Transverse colon (tissue), 4 donors: ENCODE measurements around the gene CPEB4. TPM values are rescaled to one million over a fixed set of nuclear protein-coding genes. Genes with fewer than 3 reads are reported as not detected.

ENCODE experiments used
- DNase-seq: peaks from one replicate; pipeline ENCODE4 v3.0.0-alpha.2; 2019
- H3K27ac ChIP-seq, 4 donors: fragments of 200-600 bp; sonication (generic); 2 replicates each; pipeline ENCODE4 v1.5.1; 2016 to 2018; ENCODE audit warnings: inconsistent platforms in 4 of 4
- H3K27me3 ChIP-seq: fragments of 200-600 bp; sonication (generic); 2 replicates; pipeline ENCODE4 v1.5.1; 2017; ENCODE audit warnings: inconsistent platforms
- H3K36me3 ChIP-seq, 4 donors: fragments of 200-600 bp; sonication (generic); 2 replicates each; pipeline ENCODE4 v1.5.1; 2017 to 2019; ENCODE audit warnings: inconsistent platforms in 4 of 4
- H3K4me1 ChIP-seq, 4 donors: fragments of 200-600 bp; sonication (generic); 2 replicates each; pipeline ENCODE4 v1.5.1; 2017 to 2020; ENCODE audit warnings: inconsistent platforms in 4 of 4
- H3K4me3 ChIP-seq, 4 donors: fragments of 200-600 bp; sonication (generic); 1 replicate in 1 of 4; 2 replicates in 3 of 4; pipeline versions ENCODE4 v1.5.1 to v1.6.1; 2017 to 2019; ENCODE audit warnings: inconsistent platforms in 4 of 4
- H3K9me3 ChIP-seq, 2 donors: fragments of 200-600 bp; sonication (generic); 2 replicates each; pipeline ENCODE4 v1.5.1; 2017 to 2019; ENCODE audit warnings: inconsistent platforms in 2 of 2
- CTCF ChIP-seq, 5 experiments: fragments of 200-600 bp in 3 of 5; fragments of 450-650 bp in 2 of 5; sonication (generic) in 3 of 5; IDR thresholded peaks; 1 replicate in 2 of 5; 2 replicates in 3 of 5; pipeline ENCODE4 v1.5.1; 2016 to 2017; ENCODE audit warnings: antibody characterized with exemption in 5 of 5, inconsistent platforms in 3 of 5, mild to moderate bottlenecking in 2 of 5, moderate library complexity in 1 of 5
- EP300 ChIP-seq: sonication (generic); formaldehyde crosslinking; IDR thresholded peaks from one replicate; pipeline ENCODE4 v1.6.1; 2017; ENCODE audit warnings: antibody characterized with exemption, low read depth
- POLR2A ChIP-seq: fragments of 450-650 bp; IDR thresholded peaks from one replicate; pipeline ENCODE4 v1.6.1; 2016; ENCODE audit warnings: antibody characterized with exemption, mild to moderate bottlenecking, moderate library complexity
- POLR2AphosphoS5 ChIP-seq, 3 donors: sonication (generic); formaldehyde crosslinking; IDR thresholded peaks; one replicate each; pipeline ENCODE4 v1.6.1; 2016; ENCODE audit warnings: antibody characterized with exemption in 3 of 3
- WGBS, 2 donors: methylation state at CpG; one replicate each; pipeline ENCODE4 v1.1.5; 2018; ENCODE audit warnings: low coverage in 1 of 2; 5-methylcytosine and 5-hydroxymethylcytosine counted together
- in situ Hi-C, 4 donors: fragments of 200-750 bp; cut with MboI; loops; one replicate each; pipeline versions ENCODE4 v1.15.0 to v1.15.1; 2017; ENCODE audit warnings: low sequenced_read_pairs in 3 of 4, low pct_ligation_motif_present in 1 of 4, low pct_unique_long_range_greater_than_20kb in 1 of 4
- intact Hi-C: fragments of 100-400 bp; cut with DNase I; formaldehyde crosslinking; loops from one replicate; pipeline ENCODE4 v1.15.1; 2023; ENCODE audit warnings: low total_unique reads
- total RNA-seq, 4 donors: library from RNA; depleted of rRNA; stranded (reverse); fragments of >200 nt; gene quantifications; one replicate each; pipeline ENCODE4 v1.1.0, GENCODE V29; 2016

Gene CPEB4
- total RNA-seq: 10 to 100 TPM; 23.6 to 67.7 (median 36.5) TPM

GRCh38 chr5:173887610-173888472, at the start of gene CPEB4:
TSS of gene CPEB4 (plus strand) at chr5:173888349. CDS start at chr5:173889734, 1,385 bp downstream.
- H3K36me3 ChIP-seq: no peaks in the 10 kb centered on the region
- no peaks in the 10 kb centered on the region for H3K9me3 ChIP-seq
- peak within 1 kb of the TSS; percentile 84 to 93 (median 88) for H3K27ac ChIP-seq
- 2% methylated on average over 11 to 54 of the region's 55 CpGs for WGBS, 2 donors
- intact Hi-C loops: loop anchor here (2.0 to 10.0 kb wide), 3 partner anchors 33 to 273 kb away; partner anchors contain the start of gene BOD1
- in situ Hi-C loops: no loop called here
- no peaks in the 10 kb centered on the region for H3K27me3 ChIP-seq
- H3K4me1 ChIP-seq: peaks cover 7 to 73% (median 50%) of the 10 kb centered on the region in 4 donors
- peak within 1 kb of the TSS; percentile 73 to 98 (median 88) for H3K4me3 ChIP-seq
- peak; percentile 99 for TF ChIP-seq POLR2AphosphoS5 (IDR thresholded peaks at IDR 0.05)
- no peak for TF ChIP-seq CTCF (IDR thresholded peaks at IDR 0.05)
- peak; percentile 98 for TF ChIP-seq POLR2A
- no peak for TF ChIP-seq EP300
- DNase-seq: peak; percentile 99

GRCh38 chr5:173839117-173839713, 48.9 kb upstream of the CPEB4 start:
- Histone ChIP-seq H3K4me3 (no peak overlapping the region), H3K9me3 (no peaks in the 10 kb centered on the region), H3K4me1 (no peaks in the 10 kb centered on the region), H3K27ac (no peak overlapping the region), H3K36me3 (no peaks in the 10 kb centered on the region), H3K27me3 (no peaks in the 10 kb centered on the region)
- in situ Hi-C loops (no loop called here), intact Hi-C loops (no loop called here)
- 58 to 71% methylated on average over 4 to 5 of the region's 5 CpGs for WGBS, 2 donors
- TF ChIP-seq POLR2A (no peak), POLR2AphosphoS5 (IDR thresholded peaks at IDR 0.05) (no peak), CTCF (IDR thresholded peaks at IDR 0.05) (no peak), EP300 (no peak)
- DNase-seq: no peak

- in situ Hi-C loops (no loop called here), intact Hi-C loops (no loop called here)
- DNase-seq: no peak
- H3K9me3 ChIP-seq: no peaks in the 10 kb centered on the region
- H3K4me1 ChIP-seq: no peaks in the 10 kb centered on the region
- H3K27ac ChIP-seq: no peak overlapping the region
- TF ChIP-seq CTCF (IDR thresholded peaks at IDR 0.05) (no peak), POLR2AphosphoS5 (IDR thresholded peaks at IDR 0.05) (no peak), EP300 (no peak), POLR2A (no peak)
- no peaks in the 10 kb centered on the region for H3K27me3 ChIP-seq
- H3K4me3 ChIP-seq: no peak overlapping the region
- WGBS, 2 donors: 87 to 88% methylated on average over 2 to 6 of the region's 6 CpGs
- H3K36me3 ChIP-seq: no peaks in the 10 kb centered on the region
Measured at GRCh38 chr5:173840111-173840983, 47.8 kb upstream of the CPEB4 start.

GRCh38 chr5:173841710-173842109, 46.4 kb upstream of the CPEB4 start:
- H3K27me3 ChIP-seq: no peaks in the 10 kb centered on the region
- intact Hi-C loops: no loop called here
- no peak overlapping the region for H3K27ac ChIP-seq
- no peaks in the 10 kb centered on the region for H3K4me1 ChIP-seq
- H3K36me3 ChIP-seq: no peaks in the 10 kb centered on the region
- H3K9me3 ChIP-seq: no peaks in the 10 kb centered on the region
- no peak overlapping the region for H3K4me3 ChIP-seq
- TF ChIP-seq POLR2AphosphoS5 (IDR thresholded peaks at IDR 0.05) (no peak), CTCF (IDR thresholded peaks at IDR 0.05) (no peak), POLR2A (no peak), EP300 (no peak)
- in situ Hi-C loops: no loop called here
- 75 to 80% methylated on average over 3 of the region's 3 CpGs for WGBS, 2 donors
- DNase-seq: no peak
